ENCODE measurements around the gene TGFB1. TPM values are rescaled to one million over a fixed set of nuclear protein-coding genes. Genes with fewer than 3 reads are reported as not detected.
A peak's percentile ranks its signal among the peaks of the same experiment; 100 is the strongest.

The TGFB1 gene
- total and polyA plus RNA-seq, 9 of the 15 experiments (the other 6 are each of a cell fraction or from before 2014, with no cell fraction given), result 0.24 to 159 (median 17.2) TPM

GRCh38 chr19:41325947-41326706 lies 27.6 kb downstream of the TGFB1 start (continued):
- TF ChIP-seq ZBTB7A (IDR thresholded peaks at IDR 0.05; ENCODE audit: borderline replicate concordance, control insufficient read depth, low read depth, low read length) (0 out of 2 replicates have a peak, but pooled peaks have one; percentile 22), ZNF695 (CRISPR knock-in tag; IDR thresholded peaks at IDR 0.05) (no peak), ZNF133 (CRISPR knock-in tag; IDR thresholded peaks at IDR 0.05) (no peak), FOXA3 (CRISPR knock-in tag; conservative IDR thresholded peaks at IDR 0.05 in 1 of 2, IDR thresholded peaks at IDR 0.05 in 1 of 2) (0 out of 4 replicates have a peak, but pooled peaks of 1 of the 2 experiments have one; percentile 17), ZKSCAN3 (CRISPR knock-in tag; IDR thresholded peaks at IDR 0.05) (no peak), CBX2 (IDR thresholded peaks at IDR 0.05; ENCODE audit: insufficient read depth, low read length, poor library complexity, severe bottlenecking) (no peak), PCBP1 (IDR thresholded peaks at IDR 0.05; ENCODE audit: low read depth, low read length, poor library complexity, severe bottlenecking) (peak; percentile 2), SMARCE1 (IDR thresholded peaks at IDR 0.05) (no peak)
- TF ChIP-seq, protein P1, sequence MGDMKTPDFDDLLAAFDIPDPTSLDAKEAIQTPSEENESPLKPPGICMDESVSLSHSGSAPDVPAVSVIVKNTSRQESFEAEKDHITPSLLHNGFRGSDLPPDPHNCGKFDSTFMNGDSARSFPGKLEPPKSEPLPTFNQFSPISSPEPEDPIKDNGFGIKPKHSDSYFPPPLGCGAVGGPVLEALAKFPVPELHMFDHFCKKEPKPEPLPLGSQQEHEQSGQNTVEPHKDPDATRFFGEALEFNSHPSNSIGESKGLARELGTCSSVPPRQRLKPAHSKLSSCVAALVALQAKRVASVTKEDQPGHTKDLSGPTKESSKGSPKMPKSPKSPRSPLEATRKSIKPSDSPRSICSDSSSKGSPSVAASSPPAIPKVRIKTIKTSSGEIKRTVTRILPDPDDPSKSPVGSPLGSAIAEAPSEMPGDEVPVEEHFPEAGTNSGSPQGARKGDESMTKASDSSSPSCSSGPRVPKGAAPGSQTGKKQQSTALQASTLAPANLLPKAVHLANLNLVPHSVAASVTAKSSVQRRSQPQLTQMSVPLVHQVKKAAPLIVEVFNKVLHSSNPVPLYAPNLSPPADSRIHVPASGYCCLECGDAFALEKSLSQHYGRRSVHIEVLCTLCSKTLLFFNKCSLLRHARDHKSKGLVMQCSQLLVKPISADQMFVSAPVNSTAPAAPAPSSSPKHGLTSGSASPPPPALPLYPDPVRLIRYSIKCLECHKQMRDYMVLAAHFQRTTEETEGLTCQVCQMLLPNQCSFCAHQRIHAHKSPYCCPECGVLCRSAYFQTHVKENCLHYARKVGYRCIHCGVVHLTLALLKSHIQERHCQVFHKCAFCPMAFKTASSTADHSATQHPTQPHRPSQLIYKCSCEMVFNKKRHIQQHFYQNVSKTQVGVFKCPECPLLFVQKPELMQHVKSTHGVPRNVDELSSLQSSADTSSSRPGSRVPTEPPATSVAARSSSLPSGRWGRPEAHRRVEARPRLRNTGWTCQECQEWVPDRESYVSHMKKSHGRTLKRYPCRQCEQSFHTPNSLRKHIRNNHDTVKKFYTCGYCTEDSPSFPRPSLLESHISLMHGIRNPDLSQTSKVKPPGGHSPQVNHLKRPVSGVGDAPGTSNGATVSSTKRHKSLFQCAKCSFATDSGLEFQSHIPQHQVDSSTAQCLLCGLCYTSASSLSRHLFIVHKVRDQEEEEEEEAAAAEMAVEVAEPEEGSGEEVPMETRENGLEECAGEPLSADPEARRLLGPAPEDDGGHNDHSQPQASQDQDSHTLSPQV (IDR thresholded peaks at IDR 0.05), result 0 out of 2 replicates have a peak, but pooled peaks have one; percentile 43
